ENCODE data around the gene PTPN5.

The PTPN5 gene

GRCh38 chr11:18757811-18758210 lies 33.8 kb downstream of the PTPN5 start:
- Histone ChIP-seq H3K9me3 (ENCODE audit: control insufficient read depth, insufficient read depth, low read depth, low read length) (no peaks in the 10 kb centered on the region), H3K27me3 (ENCODE audit: control insufficient read depth, insufficient read depth, low read length) (no peaks in the 10 kb centered on the region), H3K9ac (ENCODE audit: low read length) (no peak overlapping the region), H3K36me3 (ENCODE audit: control insufficient read depth, insufficient read depth, low read length) (no peaks in the 10 kb centered on the region), H3K4me1 (ENCODE audit: control insufficient read depth, insufficient read depth, low read length) (no peaks in the 10 kb centered on the region), H3K4me3 (ENCODE audit: low read depth, low read length) (no peak overlapping the region), H3K27ac (ENCODE audit: low read depth, low read length) (no peak overlapping the region)

GRCh38 chr11:18756889-18757288 lies 34.7 kb downstream of the PTPN5 start:
- H3K9ac ChIP-seq (ENCODE audit: low read length) = no peak overlapping the region
- no peak overlapping the region for H3K27ac ChIP-seq (ENCODE audit: low read depth, low read length)
- H3K4me3 ChIP-seq (ENCODE audit: low read depth, low read length) = no peak overlapping the region
- H3K9me3 ChIP-seq (ENCODE audit: control insufficient read depth, insufficient read depth, low read depth, low read length) = no peaks in the 10 kb centered on the region
- H3K36me3 ChIP-seq (ENCODE audit: control insufficient read depth, insufficient read depth, low read length) = no peaks in the 10 kb centered on the region
- H3K4me1 ChIP-seq (ENCODE audit: control insufficient read depth, insufficient read depth, low read length) = no peaks in the 10 kb centered on the region
- H3K27me3 ChIP-seq (ENCODE audit: control insufficient read depth, insufficient read depth, low read length) = no peaks in the 10 kb centered on the region

- Histone ChIP-seq H3K36me3 (ENCODE audit: control insufficient read depth, insufficient read depth, low read length) (no peaks in the 10 kb centered on the region), H3K4me1 (ENCODE audit: control insufficient read depth, insufficient read depth, low read length) (peaks cover 9% of the 10 kb centered on the region), H3K27ac (ENCODE audit: low read depth, low read length) (no peak overlapping the region), H3K27me3 (ENCODE audit: control insufficient read depth, insufficient read depth, low read length) (no peaks in the 10 kb centered on the region), H3K9me3 (ENCODE audit: control insufficient read depth, insufficient read depth, low read depth, low read length) (no peaks in the 10 kb centered on the region), H3K4me3 (ENCODE audit: low read depth, low read length) (no peak overlapping the region), H3K9ac (ENCODE audit: low read length) (no peak overlapping the region)
Observed at GRCh38 chr11:18754308-18754707, 37.3 kb downstream of the PTPN5 start.

- H3K4me3 ChIP-seq (ENCODE audit: low read depth, low read length) = no peak overlapping the region
- no peaks in the 10 kb centered on the region for H3K9me3 ChIP-seq (ENCODE audit: control insufficient read depth, insufficient read depth, low read depth, low read length)
- no peaks in the 10 kb centered on the region for H3K36me3 ChIP-seq (ENCODE audit: control insufficient read depth, insufficient read depth, low read length)
- no peak overlapping the region for H3K9ac ChIP-seq (ENCODE audit: low read length)
- H3K27me3 ChIP-seq (ENCODE audit: control insufficient read depth, insufficient read depth, low read length) = no peaks in the 10 kb centered on the region
- H3K27ac ChIP-seq (ENCODE audit: low read depth, low read length) = no peak overlapping the region
- H3K4me1 ChIP-seq (ENCODE audit: control insufficient read depth, insufficient read depth, low read length) = peaks cover 20% of the 10 kb centered on the region
Observed at GRCh38 chr11:18752502-18752901, 39.1 kb downstream of the PTPN5 start.

- Histone ChIP-seq H3K9ac (ENCODE audit: low read length) (no peak overlapping the region), H3K9me3 (ENCODE audit: control insufficient read depth, insufficient read depth, low read depth, low read length) (no peaks in the 10 kb centered on the region), H3K27ac (ENCODE audit: low read depth, low read length) (no peak overlapping the region), H3K27me3 (ENCODE audit: control insufficient read depth, insufficient read depth, low read length) (no peaks in the 10 kb centered on the region), H3K36me3 (ENCODE audit: control insufficient read depth, insufficient read depth, low read length) (no peaks in the 10 kb centered on the region), H3K4me3 (ENCODE audit: low read depth, low read length) (no peak overlapping the region), H3K4me1 (ENCODE audit: control insufficient read depth, insufficient read depth, low read length) (peaks cover 20% of the 10 kb centered on the region)
Observed at GRCh38 chr11:18750944-18751343, 40.7 kb downstream of the PTPN5 start.

- H3K9ac ChIP-seq (ENCODE audit: low read length) = no peak overlapping the region
- H3K9me3 ChIP-seq (ENCODE audit: control insufficient read depth, insufficient read depth, low read depth, low read length) = no peaks in the 10 kb centered on the region
- H3K36me3 ChIP-seq (ENCODE audit: control insufficient read depth, insufficient read depth, low read length) = no peaks in the 10 kb centered on the region
- H3K4me1 ChIP-seq (ENCODE audit: control insufficient read depth, insufficient read depth, low read length) = peaks cover 20% of the 10 kb centered on the region
- no peak overlapping the region; the same call in 1 of the 2 replicates for H3K4me3 ChIP-seq (ENCODE audit: low read depth, low read length)
- no peaks in the 10 kb centered on the region for H3K27me3 ChIP-seq (ENCODE audit: control insufficient read depth, insufficient read depth, low read length)
- H3K27ac ChIP-seq (ENCODE audit: low read depth, low read length) = no peak overlapping the region
Observed at GRCh38 chr11:18749681-18750319, 41.8 kb downstream of the PTPN5 start.

- Histone ChIP-seq H3K9ac (ENCODE audit: low read length) (no peak overlapping the region), H3K4me3 (ENCODE audit: low read depth, low read length) (no peak overlapping the region), H3K4me1 (ENCODE audit: control insufficient read depth, insufficient read depth, low read length) (peaks cover 20% of the 10 kb centered on the region), H3K27me3 (ENCODE audit: control insufficient read depth, insufficient read depth, low read length) (no peaks in the 10 kb centered on the region), H3K27ac (ENCODE audit: low read depth, low read length) (no peak overlapping the region), H3K9me3 (ENCODE audit: control insufficient read depth, insufficient read depth, low read depth, low read length) (no peaks in the 10 kb centered on the region), H3K36me3 (ENCODE audit: control insufficient read depth, insufficient read depth, low read length) (no peaks in the 10 kb centered on the region)
Observed at GRCh38 chr11:18748766-18749365, 42.7 kb downstream of the PTPN5 start.

GRCh38 chr11:18745251-18745650 lies 46.3 kb downstream of the PTPN5 start:
- Histone ChIP-seq H3K36me3 (ENCODE audit: control insufficient read depth, insufficient read depth, low read length) (no peaks in the 10 kb centered on the region), H3K27ac (ENCODE audit: low read depth, low read length) (no peak overlapping the region), H3K9ac (ENCODE audit: low read length) (no peak overlapping the region), H3K4me3 (ENCODE audit: low read depth, low read length) (no peak overlapping the region), H3K4me1 (ENCODE audit: control insufficient read depth, insufficient read depth, low read length) (peaks cover 20% of the 10 kb centered on the region), H3K27me3 (ENCODE audit: control insufficient read depth, insufficient read depth, low read length) (no peaks in the 10 kb centered on the region), H3K9me3 (ENCODE audit: control insufficient read depth, insufficient read depth, low read depth, low read length) (no peaks in the 10 kb centered on the region)

- Histone ChIP-seq H3K36me3 (ENCODE audit: control insufficient read depth, insufficient read depth, low read length) (no peaks in the 10 kb centered on the region), H3K4me3 (ENCODE audit: low read depth, low read length) (no peak overlapping the region), H3K27me3 (ENCODE audit: control insufficient read depth, insufficient read depth, low read length) (no peaks in the 10 kb centered on the region), H3K9ac (ENCODE audit: low read length) (no peak overlapping the region), H3K4me1 (ENCODE audit: control insufficient read depth, insufficient read depth, low read length) (peaks cover 8% of the 10 kb centered on the region; the same call in 1 of the 2 replicates), H3K27ac (ENCODE audit: low read depth, low read length) (no peak overlapping the region), H3K9me3 (ENCODE audit: control insufficient read depth, insufficient read depth, low read depth, low read length) (no peaks in the 10 kb centered on the region)
Observed at GRCh38 chr11:18743900-18744514, 47.6 kb downstream of the PTPN5 start.

GRCh38 chr11:18743365-18743764 lies 48.2 kb downstream of the PTPN5 start:
- H3K36me3 ChIP-seq (ENCODE audit: control insufficient read depth, insufficient read depth, low read length) = no peaks in the 10 kb centered on the region
- 0 out of 2 replicates have a peak, but pooled peaks cover 2% of the 10 kb centered on the region for H3K4me1 ChIP-seq (ENCODE audit: control insufficient read depth, insufficient read depth, low read length)
- no peak overlapping the region for H3K27ac ChIP-seq (ENCODE audit: low read depth, low read length)
- no peaks in the 10 kb centered on the region for H3K9me3 ChIP-seq (ENCODE audit: control insufficient read depth, insufficient read depth, low read depth, low read length)
- H3K9ac ChIP-seq (ENCODE audit: low read length) = no peak overlapping the region
- no peaks in the 10 kb centered on the region for H3K27me3 ChIP-seq (ENCODE audit: control insufficient read depth, insufficient read depth, low read length)
- no peak overlapping the region for H3K4me3 ChIP-seq (ENCODE audit: low read depth, low read length)

- no peak overlapping the region for H3K9ac ChIP-seq (ENCODE audit: low read length)
- H3K27me3 ChIP-seq (ENCODE audit: control insufficient read depth, insufficient read depth, low read length) = no peaks in the 10 kb centered on the region
- H3K36me3 ChIP-seq (ENCODE audit: control insufficient read depth, insufficient read depth, low read length) = no peaks in the 10 kb centered on the region
- H3K9me3 ChIP-seq (ENCODE audit: control insufficient read depth, insufficient read depth, low read depth, low read length) = no peaks in the 10 kb centered on the region
- H3K4me1 ChIP-seq (ENCODE audit: control insufficient read depth, insufficient read depth, low read length) = no peaks in the 10 kb centered on the region
- no peak overlapping the region for H3K27ac ChIP-seq (ENCODE audit: low read depth, low read length)
- H3K4me3 ChIP-seq (ENCODE audit: low read depth, low read length) = no peak overlapping the region
Observed at GRCh38 chr11:18741783-18742182, 49.8 kb downstream of the PTPN5 start.
